OCI-LY7 (cell line): ENCODE data around the gene PLEK2. TPM values are rescaled to one million over a fixed set of nuclear protein-coding genes. Genes with fewer than 3 reads are reported as not detected.

Source experiments
- BruUV-seq: library from RNA; stranded (reverse); fragments of 400-500 nt; replicated peaks from 2 replicates; lab custom pipeline; 2021; lab: Mats Ljungman, UMichigan
- CTCF ChIA-PET: fragments of 300-600 bp; sonication (Branson Sonifier 250); formaldehyde crosslinking; loops from one replicate; lab custom pipeline; 2022; ENCODE audit warnings: antibody characterized with exemption; ENCODE audit not compliant: unreplicated experiment; lab: Charles Lee
- POLR2A ChIA-PET: fragments of 300-600 bp; sonication (Branson Sonifier 250); formaldehyde crosslinking; loops from one replicate; lab custom pipeline; 2022; ENCODE audit warnings: antibody characterized with exemption; lab: Charles Lee
- DNase-seq: peaks from one replicate; pipeline ENCODE4 v3.0.0-alpha.2; 2015; ENCODE audit warnings: low spot score
- H2AFZ ChIP-seq: fragments of 200-600 bp; sonication (generic), shearing (Covaris generic); 2 replicates; pipeline ENCODE4 v1.6.1; 2014; ENCODE audit warnings: mild to moderate bottlenecking, antibody characterized with exemption, low read length, moderate library complexity
- H3K27ac ChIP-seq: fragments of 200-600 bp; sonication (generic); 2 replicates; pipeline ENCODE4 v1.5.1; 2014; ENCODE audit warnings: mixed run types, low read depth, mild to moderate bottlenecking, moderate library complexity, low read length, inconsistent platforms; ENCODE audit not compliant: poor library complexity, severe bottlenecking
- H3K36me3 ChIP-seq: fragments of 200-600 bp; sonication (generic); 2 replicates; pipeline ENCODE4 v1.6.1; 2014; ENCODE audit warnings: mild to moderate bottlenecking, antibody characterized with exemption, low read length, moderate library complexity, mixed read lengths; ENCODE audit not compliant: insufficient read depth
- H3K4me1 ChIP-seq: fragments of 200-600 bp; sonication (generic); 2 replicates; pipeline ENCODE4 v1.5.1; 2014; ENCODE audit warnings: mild to moderate bottlenecking, low read length; ENCODE audit not compliant: insufficient read depth, poor library complexity, severe bottlenecking
- H3K4me2 ChIP-seq: fragments of 200-600 bp; sonication (generic); 2 replicates; pipeline ENCODE4 v1.6.1; 2014; ENCODE audit warnings: mild to moderate bottlenecking, low read length
- H3K4me3 ChIP-seq: fragments of 200-600 bp; sonication (generic); 2 replicates; pipeline ENCODE4 v1.5.1; 2014; ENCODE audit warnings: mild to moderate bottlenecking, low read depth, low read length; ENCODE audit not compliant: poor library complexity, severe bottlenecking
- H3K79me2 ChIP-seq: fragments of 200-600 bp; sonication (generic); 2 replicates; pipeline ENCODE4 v1.6.1; 2016; ENCODE audit warnings: low read depth, mild to moderate bottlenecking, low read length, moderate library complexity, mixed read lengths; ENCODE audit not compliant: insufficient read depth
- H3K9me2 ChIP-seq: fragments of 200-600 bp; sonication (generic); 2 replicates; pipeline ENCODE4 v1.6.1; 2016; ENCODE audit warnings: mild to moderate bottlenecking, low read length, mixed read lengths; ENCODE audit not compliant: insufficient read depth
- H3K9me3 ChIP-seq: fragments of 200-600 bp; sonication (generic); 2 replicates; pipeline ENCODE4 v1.6.1; 2014; ENCODE audit warnings: mild to moderate bottlenecking, mixed run types, low read length, mixed read lengths
- H4K20me1 ChIP-seq: fragments of 200-600 bp; sonication (generic); 2 replicates; pipeline ENCODE4 v1.6.1; 2014; ENCODE audit warnings: mild to moderate bottlenecking, antibody characterized with exemption, low read length, moderate library complexity, mixed read lengths; ENCODE audit not compliant: insufficient read depth
- CTCF ChIP-seq: fragments of 200-600 bp; sonication (generic); conservative IDR thresholded peaks from 2 replicates; pipeline ENCODE4 v1.5.1; 2014; ENCODE audit warnings: mild to moderate bottlenecking, antibody characterized with exemption, low read length, moderate library complexity, mixed read lengths
- EZH2phosphoT487 ChIP-seq: fragments of 200-600 bp; sonication (generic); IDR thresholded peaks from 2 replicates; pipeline ENCODE4 v1.6.1; 2018; ENCODE audit warnings: low read depth, borderline replicate concordance, mild to moderate bottlenecking, mixed run types, antibody characterized with exemption, low read length, moderate library complexity, mixed read lengths
- intact Hi-C: fragments of 100-400 bp; cut with micrococcal nuclease; formaldehyde crosslinking; loops from one replicate; pipeline ENCODE4 v1.10.0; 2022; ENCODE audit not compliant: unreplicated experiment
- total RNA-seq, 2 experiments: library from RNA; depleted of rRNA in 1 of 2; stranded (reverse); fragments of >200 nt in 1 of 2; shearing (Covaris generic) in 1 of 2; gene quantifications; 2 replicates each; pipeline ENCODE4 v1.2.3, GENCODE V29; 2014 to 2022

PLEK2 gene
- total RNA-seq, 2 experiments from 2014 or later: not detected

GRCh38 chr14:67441256-67441655 lies 29.3 kb upstream of the PLEK2 start:
- Histone ChIP-seq H3K79me2 (no peaks in the 10 kb centered on the region), H3K4me3 (no peak overlapping the region), H3K36me3 (no peaks in the 10 kb centered on the region), H4K20me1 (no peaks in the 10 kb centered on the region), H3K9me3 (no peaks in the 10 kb centered on the region), H2AFZ (no peak overlapping the region), H3K4me1 (peaks cover 6% of the 10 kb centered on the region), H3K27ac (no peak overlapping the region), H3K4me2 (no peak overlapping the region), H3K9me2 (no peaks in the 10 kb centered on the region)
- no TSS peak for BruUV-seq
- ChIA-PET CTCF (no interaction called here), POLR2A (no interaction called here)
- intact Hi-C loops: no loop called here
- TF ChIP-seq EZH2phosphoT487: no peak
- no peak for TF ChIP-seq CTCF
- no peak for DNase-seq

- CTCF ChIA-PET: no interaction called here
- TF ChIP-seq EZH2phosphoT487: no peak
- no peak for TF ChIP-seq CTCF
- intact Hi-C loops: no loop called here
- Histone ChIP-seq H3K9me2 (no peaks in the 10 kb centered on the region), H3K79me2 (no peaks in the 10 kb centered on the region), H3K36me3 (no peaks in the 10 kb centered on the region), H3K9me3 (no peaks in the 10 kb centered on the region), H3K27ac (no peak overlapping the region), H3K4me2 (no peak overlapping the region), H3K4me1 (peaks cover 6% of the 10 kb centered on the region), H2AFZ (no peak overlapping the region), H4K20me1 (no peaks in the 10 kb centered on the region), H3K4me3 (no peak overlapping the region)
- DNase-seq: no peak
- POLR2A ChIA-PET: interaction anchor here (0.6 to 0.9 kb wide), 3 partner anchors 48 to 259 kb away, joined by 3 to 4 read pairs (median 3); partner anchors contain the start of gene TMEM229B
- no TSS peak for BruUV-seq
Measured at GRCh38 chr14:67440513-67440912, 28.5 kb upstream of the PLEK2 start.

- Histone ChIP-seq H3K4me3 (no peak overlapping the region), H3K79me2 (no peaks in the 10 kb centered on the region), H3K4me1 (peaks cover 6% of the 10 kb centered on the region), H3K4me2 (no peak overlapping the region), H2AFZ (no peak overlapping the region), H3K36me3 (no peaks in the 10 kb centered on the region), H3K9me3 (no peaks in the 10 kb centered on the region), H3K27ac (no peak overlapping the region), H3K9me2 (no peaks in the 10 kb centered on the region), H4K20me1 (no peaks in the 10 kb centered on the region)
- TF ChIP-seq EZH2phosphoT487 (no peak), CTCF (no peak)
- no peak for DNase-seq
- ChIA-PET CTCF (no interaction called here), POLR2A (interaction anchor here (0.6 to 0.9 kb wide), 2 partner anchors 71 to 133 kb away, joined by 3 read pairs; no protein-coding TSS in a partner anchor)
- intact Hi-C loops: no loop called here
- BruUV-seq: no TSS peak
Measured at GRCh38 chr14:67438969-67439368, 27.0 kb upstream of the PLEK2 start.
